Measurements from ENCODE around the gene CCDC154. TPM values are rescaled to one million over a fixed set of nuclear protein-coding genes. Genes with fewer than 3 reads are reported as not detected.

CCDC154 gene
- total RNA-seq, 1 donor from 2014 or later = not detected

DNA sequence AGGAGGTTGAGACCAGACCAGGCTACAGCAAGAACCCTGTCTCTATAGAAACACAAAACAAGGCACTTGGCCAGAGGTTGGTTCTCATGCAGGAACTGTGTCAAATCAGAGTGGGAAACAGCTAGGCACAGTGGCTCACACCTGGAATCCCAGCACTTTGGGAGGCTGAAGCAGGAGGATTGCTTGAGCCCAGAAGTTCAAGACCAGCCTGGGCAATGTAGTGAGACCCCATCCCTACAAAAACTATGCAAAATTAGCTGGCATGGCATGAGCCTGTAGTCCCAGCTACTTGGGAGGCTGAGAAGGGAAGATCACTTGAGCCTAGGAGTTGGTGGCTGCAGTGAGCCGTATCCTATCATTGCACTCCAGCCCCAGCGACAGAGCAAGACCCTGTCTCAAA lies 31.5 kb downstream of the CCDC154 start:
- Histone ChIP-seq H3F3A (ENCODE audit: low read depth) (peaks cover 35% of the 10 kb centered on the region), H3K9me3 (ENCODE audit: low read depth) (no peaks in the 10 kb centered on the region), H3K4me2 (no peak overlapping the region), H3K27me3 (no peaks in the 10 kb centered on the region), H2AFZ (replicated peaks) (no peak overlapping the region), H3K4me3 (no peak overlapping the region), H3K4me1 (no peaks in the 10 kb centered on the region), H3K79me2 (ENCODE audit: low read depth) (peaks cover 29% of the 10 kb centered on the region), H3K27ac (no peak overlapping the region), H4K20me1 (ENCODE audit: low read depth) (peaks cover 27% of the 10 kb centered on the region), H3K9ac (no peak overlapping the region), H3K36me3 (no peaks in the 10 kb centered on the region)
- Mint-ChIP-seq H3K9me3 (no peaks in the 10 kb centered on the region), H3K4me1 (peaks cover 13% of the 10 kb centered on the region), H3K4me3 (peak overlapping the region; percentile 74), H3K36me3 (no peaks in the 10 kb centered on the region), H3K27me3 (ENCODE audit: insufficient read depth, low read depth) (peaks cover 7% of the 10 kb centered on the region), H3K27ac (no peak overlapping the region)
- TF ChIP-seq, protein P1, sequence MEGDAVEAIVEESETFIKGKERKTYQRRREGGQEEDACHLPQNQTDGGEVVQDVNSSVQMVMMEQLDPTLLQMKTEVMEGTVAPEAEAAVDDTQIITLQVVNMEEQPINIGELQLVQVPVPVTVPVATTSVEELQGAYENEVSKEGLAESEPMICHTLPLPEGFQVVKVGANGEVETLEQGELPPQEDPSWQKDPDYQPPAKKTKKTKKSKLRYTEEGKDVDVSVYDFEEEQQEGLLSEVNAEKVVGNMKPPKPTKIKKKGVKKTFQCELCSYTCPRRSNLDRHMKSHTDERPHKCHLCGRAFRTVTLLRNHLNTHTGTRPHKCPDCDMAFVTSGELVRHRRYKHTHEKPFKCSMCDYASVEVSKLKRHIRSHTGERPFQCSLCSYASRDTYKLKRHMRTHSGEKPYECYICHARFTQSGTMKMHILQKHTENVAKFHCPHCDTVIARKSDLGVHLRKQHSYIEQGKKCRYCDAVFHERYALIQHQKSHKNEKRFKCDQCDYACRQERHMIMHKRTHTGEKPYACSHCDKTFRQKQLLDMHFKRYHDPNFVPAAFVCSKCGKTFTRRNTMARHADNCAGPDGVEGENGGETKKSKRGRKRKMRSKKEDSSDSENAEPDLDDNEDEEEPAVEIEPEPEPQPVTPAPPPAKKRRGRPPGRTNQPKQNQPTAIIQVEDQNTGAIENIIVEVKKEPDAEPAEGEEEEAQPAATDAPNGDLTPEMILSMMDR (IDR thresholded peaks at IDR 0.05) = no peak
- TF ChIP-seq EZH2 (IDR thresholded peaks at IDR 0.05) (no peak), EZH2phosphoT487 (IDR thresholded peaks at IDR 0.05) (no peak)
- DNase-seq (ENCODE audit: low spot score) = no peak

DNA sequence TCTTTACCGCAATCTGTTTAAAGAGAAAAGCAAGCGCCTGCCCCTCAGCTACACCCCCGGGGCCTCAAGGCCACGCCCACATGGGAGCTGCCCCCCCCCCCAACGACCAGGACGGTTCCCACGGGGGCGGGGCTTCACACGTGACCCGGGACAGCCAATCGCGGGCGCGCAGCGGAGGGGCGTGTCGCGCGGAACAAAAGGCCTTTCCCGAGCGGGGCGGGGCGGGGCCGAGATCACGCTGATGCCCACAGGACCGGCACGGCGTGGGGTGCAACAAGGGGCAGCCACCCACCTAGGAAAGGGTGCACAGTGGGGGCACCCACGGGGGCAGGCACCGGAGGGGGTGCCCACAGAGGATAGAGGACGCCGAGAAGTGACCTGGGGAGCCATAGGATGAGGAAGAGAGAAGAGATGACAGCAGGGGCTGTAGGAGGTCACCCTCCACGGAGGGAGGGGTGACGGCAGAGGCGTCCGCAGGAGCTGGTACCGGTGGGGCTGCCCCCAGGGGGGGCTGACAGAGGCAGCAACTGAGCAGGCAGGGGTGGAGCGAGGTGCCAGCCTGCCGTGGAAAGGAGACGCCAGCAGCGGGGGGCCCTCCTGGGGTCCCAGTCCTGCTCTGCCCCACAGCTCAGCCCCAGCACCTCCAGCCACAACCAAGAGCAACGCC lies 36.1 kb downstream of the CCDC154 start:
- Histone ChIP-seq H4K20me1 (ENCODE audit: low read depth) (peaks cover 43% of the 10 kb centered on the region), H3K36me3 (no peaks in the 10 kb centered on the region), H3K4me1 (peaks cover 3% of the 10 kb centered on the region), H2AFZ (replicated peaks) (no peak overlapping the region), H3F3A (ENCODE audit: low read depth) (peaks cover 15% of the 10 kb centered on the region), H3K4me3 (peak overlapping the region; percentile 72), H3K27me3 (no peaks in the 10 kb centered on the region), H3K79me2 (ENCODE audit: low read depth) (peaks cover 45% of the 10 kb centered on the region), H3K9me3 (ENCODE audit: low read depth) (no peaks in the 10 kb centered on the region), H3K4me2 (peak overlapping the region; percentile 87), H3K9ac (no peak overlapping the region), H3K27ac (peak overlapping the region; percentile 46)
- no peak overlapping the region for H3K27ac Mint-ChIP-seq
- H3K4me3 Mint-ChIP-seq = peak overlapping the region; percentile 85
- peak; percentile 97 for DNase-seq (ENCODE audit: low spot score)
- H3K27me3 Mint-ChIP-seq (ENCODE audit: insufficient read depth, low read depth) = peaks cover 6% of the 10 kb centered on the region
- no peaks in the 10 kb centered on the region for H3K9me3 Mint-ChIP-seq
- H3K4me1 Mint-ChIP-seq = peaks cover 10% of the 10 kb centered on the region
- no peak for TF ChIP-seq EZH2phosphoT487 (IDR thresholded peaks at IDR 0.05)
- TF ChIP-seq EZH2 (IDR thresholded peaks at IDR 0.05) = no peak
- TF ChIP-seq, protein P1 (IDR thresholded peaks at IDR 0.05) = no peak
- H3K36me3 Mint-ChIP-seq = peaks cover 2% of the 10 kb centered on the region

DNA sequence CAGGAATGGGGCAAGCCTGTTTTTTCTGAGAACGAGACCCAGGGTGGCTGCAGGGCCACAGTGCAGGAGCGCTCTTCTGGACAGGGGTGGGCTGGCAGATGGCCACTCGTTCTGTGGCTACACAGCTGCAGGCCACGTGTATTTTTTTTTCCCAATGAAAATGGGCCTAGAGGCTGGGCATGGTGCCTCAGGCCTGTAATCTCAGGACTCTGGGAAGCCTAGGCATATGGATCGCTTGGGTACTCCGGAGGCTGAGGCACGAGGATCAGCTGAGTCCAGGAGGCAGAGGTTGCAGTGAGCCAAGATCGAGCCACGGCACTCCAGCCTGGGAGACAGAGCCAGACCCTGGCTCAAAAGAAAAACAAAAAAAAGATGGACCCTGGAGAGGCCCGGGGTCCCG lies 36.6 kb downstream of the CCDC154 start:
- peaks cover 3% of the 10 kb centered on the region for H3K4me1 ChIP-seq
- Mint-ChIP-seq H3K27me3 (ENCODE audit: insufficient read depth, low read depth) (peaks cover 8% of the 10 kb centered on the region), H3K36me3 (peaks cover 3% of the 10 kb centered on the region)

More for the DNA sequence above, 36.6 kb downstream of the CCDC154 start:
- Mint-ChIP-seq H3K4me1 (peaks cover 9% of the 10 kb centered on the region), H3K27ac (peak overlapping the region; percentile 94), H3K9me3 (no peaks in the 10 kb centered on the region), H3K4me3 (peak overlapping the region; percentile 85)
- H2AFZ ChIP-seq (replicated peaks) = no peak overlapping the region
- peak overlapping the region; percentile 27 for H3K9ac ChIP-seq
- no peak for DNase-seq (ENCODE audit: low spot score)
- peak overlapping the region; percentile 87 for H3K4me2 ChIP-seq
- peak overlapping the region; percentile 72 for H3K4me3 ChIP-seq
- no peaks in the 10 kb centered on the region for H3K27me3 ChIP-seq
- H3K9me3 ChIP-seq (ENCODE audit: low read depth) = no peaks in the 10 kb centered on the region
- H3K36me3 ChIP-seq = no peaks in the 10 kb centered on the region
- H3K27ac ChIP-seq = peak overlapping the region; percentile 66
- peaks cover 15% of the 10 kb centered on the region for H3F3A ChIP-seq (ENCODE audit: low read depth)
- TF ChIP-seq, protein P1 (IDR thresholded peaks at IDR 0.05) = no peak
- TF ChIP-seq EZH2 (IDR thresholded peaks at IDR 0.05) = no peak
- no peak for TF ChIP-seq EZH2phosphoT487 (IDR thresholded peaks at IDR 0.05)
- peaks cover 41% of the 10 kb centered on the region for H4K20me1 ChIP-seq (ENCODE audit: low read depth)
- H3K79me2 ChIP-seq (ENCODE audit: low read depth) = peaks cover 45% of the 10 kb centered on the region
